ENCODE results near the gene LRG1. TPM values are rescaled to one million over a fixed set of nuclear protein-coding genes. Genes with fewer than 3 reads are reported as not detected.

The LRG1 gene, protein sequence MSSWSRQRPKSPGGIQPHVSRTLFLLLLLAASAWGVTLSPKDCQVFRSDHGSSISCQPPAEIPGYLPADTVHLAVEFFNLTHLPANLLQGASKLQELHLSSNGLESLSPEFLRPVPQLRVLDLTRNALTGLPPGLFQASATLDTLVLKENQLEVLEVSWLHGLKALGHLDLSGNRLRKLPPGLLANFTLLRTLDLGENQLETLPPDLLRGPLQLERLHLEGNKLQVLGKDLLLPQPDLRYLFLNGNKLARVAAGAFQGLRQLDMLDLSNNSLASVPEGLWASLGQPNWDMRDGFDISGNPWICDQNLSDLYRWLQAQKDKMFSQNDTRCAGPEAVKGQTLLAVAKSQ
- 4.7 TPM for total RNA-seq

DNA sequence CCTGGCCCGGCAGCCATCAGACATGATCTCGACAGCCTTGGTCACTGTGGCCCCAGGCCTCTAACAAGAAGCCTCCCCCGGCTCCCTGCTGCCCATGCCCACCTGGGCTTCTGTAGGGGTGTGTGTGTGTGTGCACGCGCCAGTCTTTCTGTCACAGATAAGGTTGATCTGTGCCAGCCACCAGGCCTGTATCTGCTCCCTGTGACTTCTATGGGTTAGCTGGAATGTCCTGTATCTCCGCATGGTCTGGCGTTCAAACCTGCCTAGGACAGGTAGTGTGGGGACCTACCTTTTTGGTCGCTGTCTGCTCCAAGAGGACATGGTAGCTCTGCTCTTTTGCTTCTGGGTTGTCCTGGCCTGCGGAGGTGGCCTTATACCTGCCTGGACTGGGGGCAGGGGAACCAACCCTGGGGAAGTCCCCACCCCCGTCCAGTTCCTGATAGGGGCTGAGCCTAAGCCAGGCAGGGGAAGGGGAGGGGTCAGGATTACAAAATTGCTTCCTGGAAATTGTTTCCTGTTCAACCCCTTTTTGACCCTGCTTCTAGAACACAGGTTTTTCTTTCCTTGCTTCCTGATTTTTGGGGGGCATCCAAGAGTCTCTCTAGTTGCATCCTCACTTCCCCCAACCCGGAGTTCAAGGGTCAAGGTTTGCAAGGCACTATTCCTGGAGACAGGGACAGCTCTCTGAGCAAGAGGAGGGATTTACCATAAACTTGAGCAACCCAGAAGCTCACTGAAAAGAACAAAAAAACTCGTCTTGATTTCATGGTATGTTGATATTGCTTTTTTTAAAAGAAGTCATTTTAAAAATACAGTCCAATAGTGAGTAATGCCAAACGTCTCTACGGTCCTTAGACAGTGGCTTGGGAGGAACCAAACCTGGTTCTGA is at the start of gene LRG1:
Gene LRG1, minus strand, starts transcription at position 344 of the 889 bp plus-strand sequence. Its CDS starts 23 bp downstream, at position 321.
- Histone ChIP-seq H3K9me3 (ENCODE audit: low read depth, low read length) (no peaks in the 10 kb centered on the region), H3K4me3 (ENCODE audit: low read length) (peak within 1 kb of the TSS; percentile 37), H3K4me1 (ENCODE audit: insufficient read depth, low read length) (peaks cover 67% of the 10 kb centered on the region), H3K27me3 (ENCODE audit: insufficient read depth, low read length) (no peaks in the 10 kb centered on the region)

DNA sequence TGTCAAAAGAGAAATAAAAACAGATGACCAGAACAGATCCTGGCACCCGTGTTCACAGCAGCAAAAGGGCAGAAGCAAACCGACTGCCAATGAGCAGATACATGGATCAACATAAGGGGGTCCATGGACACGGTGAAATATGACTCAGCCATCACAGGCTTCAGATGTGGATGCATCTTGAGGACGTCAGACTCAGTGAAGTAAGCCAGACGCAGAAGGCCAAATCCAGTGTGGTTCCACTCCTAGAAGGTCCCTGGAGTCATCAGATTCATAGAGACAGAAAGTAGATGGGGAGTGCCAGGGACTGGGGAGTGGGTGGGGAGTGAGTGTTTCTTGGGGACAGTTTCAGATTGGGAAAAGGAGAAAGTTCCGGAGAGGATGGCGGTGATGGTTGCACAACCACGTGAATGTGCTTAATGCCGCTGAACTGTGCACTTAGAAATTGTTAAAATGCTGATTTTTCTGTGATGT is 48.5 kb upstream of the LRG1 start:
- H3K4me1 ChIP-seq (ENCODE audit: insufficient read depth, low read length), result peaks cover 10% of the 10 kb centered on the region
- H3K4me3 ChIP-seq (ENCODE audit: low read length), result no peak overlapping the region
- peaks cover 29% of the 10 kb centered on the region for H3K27me3 ChIP-seq (ENCODE audit: insufficient read depth, low read length)
- H3K9me3 ChIP-seq (ENCODE audit: low read depth, low read length), result no peaks in the 10 kb centered on the region

DNA sequence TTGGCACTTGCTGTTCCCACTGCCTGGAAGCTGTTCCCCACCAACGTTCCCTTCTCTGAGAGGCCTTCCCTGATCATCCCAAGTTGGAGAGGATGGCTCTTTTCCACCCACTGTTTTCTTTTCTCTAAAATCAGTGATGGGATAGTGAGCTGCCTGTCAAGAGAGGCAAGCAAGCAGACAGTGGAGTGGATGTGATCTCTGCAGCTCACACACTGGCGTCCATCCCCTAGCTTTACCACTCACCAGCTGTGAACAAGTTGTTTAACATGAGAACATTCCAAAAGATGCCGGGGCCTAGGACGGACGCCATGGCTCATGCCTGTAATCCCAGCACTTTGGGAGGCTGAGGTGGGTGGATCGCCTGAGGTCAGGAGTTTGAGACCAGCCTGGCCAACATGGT is 47.7 kb upstream of the LRG1 start:
- Histone ChIP-seq H3K27me3 (ENCODE audit: insufficient read depth, low read length) (peaks cover 35% of the 10 kb centered on the region), H3K4me3 (ENCODE audit: low read length) (no peak overlapping the region), H3K9me3 (ENCODE audit: low read depth, low read length) (no peaks in the 10 kb centered on the region), H3K4me1 (ENCODE audit: insufficient read depth, low read length) (peaks cover 10% of the 10 kb centered on the region)

DNA sequence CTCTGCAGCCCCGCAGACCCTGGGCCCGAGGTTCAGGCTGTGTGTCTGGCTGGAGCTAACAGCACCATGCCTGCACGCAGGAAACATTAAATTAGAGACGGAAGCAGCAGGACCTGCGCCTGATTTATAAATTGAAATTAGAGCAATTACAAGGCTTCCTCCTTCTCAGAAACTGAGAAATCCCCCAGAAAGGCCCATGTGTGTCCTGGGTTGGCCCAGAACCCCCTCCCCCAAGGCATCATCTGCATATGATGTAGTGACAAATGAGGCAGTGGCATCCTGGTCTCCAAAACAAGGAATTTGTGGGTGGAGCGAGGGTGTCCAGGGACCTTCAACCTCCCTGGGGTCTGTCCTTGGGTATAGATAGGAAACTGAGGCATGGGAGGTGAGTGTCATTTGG is 46.9 kb upstream of the LRG1 start:
- peaks cover 10% of the 10 kb centered on the region for H3K4me1 ChIP-seq (ENCODE audit: insufficient read depth, low read length)
- no peaks in the 10 kb centered on the region for H3K9me3 ChIP-seq (ENCODE audit: low read depth, low read length)
- peaks cover 43% of the 10 kb centered on the region for H3K27me3 ChIP-seq (ENCODE audit: insufficient read depth, low read length)
- no peak overlapping the region for H3K4me3 ChIP-seq (ENCODE audit: low read length)

DNA sequence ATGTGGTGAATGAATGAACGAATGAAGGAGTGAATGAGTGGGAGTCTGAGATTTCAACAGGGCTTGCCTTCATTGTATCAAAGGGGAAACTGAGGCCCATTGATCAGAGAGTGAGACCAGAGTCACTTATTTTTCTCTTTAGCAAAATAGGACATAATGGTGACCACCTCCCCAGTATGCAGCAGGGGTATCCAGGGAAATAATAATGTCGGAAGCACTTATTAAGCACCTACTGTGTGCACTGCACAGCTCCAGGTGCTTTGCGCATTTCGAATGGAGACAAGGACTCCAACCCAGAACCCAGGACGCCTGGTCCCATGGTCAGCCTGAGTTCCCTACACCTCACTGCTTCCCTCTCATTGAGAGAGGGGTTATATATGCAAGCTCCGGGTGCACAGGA is 46.4 kb upstream of the LRG1 start:
- Histone ChIP-seq H3K27me3 (ENCODE audit: insufficient read depth, low read length) (peaks cover 43% of the 10 kb centered on the region), H3K4me3 (ENCODE audit: low read length) (no peak overlapping the region), H3K4me1 (ENCODE audit: insufficient read depth, low read length) (peaks cover 10% of the 10 kb centered on the region), H3K9me3 (ENCODE audit: low read depth, low read length) (no peaks in the 10 kb centered on the region)

DNA sequence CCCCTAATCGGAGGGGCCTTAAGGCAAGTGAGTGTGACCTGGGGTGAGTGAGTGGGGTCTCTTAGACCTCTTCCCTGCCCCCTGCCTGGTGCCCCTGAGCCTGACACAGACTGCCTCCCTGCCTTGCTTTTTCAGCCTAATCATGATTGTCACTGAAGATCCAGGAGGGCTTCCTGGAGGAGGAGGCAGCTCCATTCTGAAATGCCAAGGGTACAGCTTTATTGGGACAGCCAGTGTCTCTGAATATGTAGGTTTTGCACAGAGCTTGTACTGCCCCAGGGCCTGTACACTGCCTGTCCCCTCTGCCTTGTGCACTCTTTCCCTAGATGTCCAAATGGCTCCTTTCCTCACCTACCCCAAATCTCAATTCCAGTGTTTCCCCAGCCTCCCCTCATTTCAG is 45.7 kb upstream of the LRG1 start:
- H3K4me3 ChIP-seq (ENCODE audit: low read length), result no peak overlapping the region
- no peaks in the 10 kb centered on the region for H3K9me3 ChIP-seq (ENCODE audit: low read depth, low read length)
- peaks cover 10% of the 10 kb centered on the region for H3K4me1 ChIP-seq (ENCODE audit: insufficient read depth, low read length)
- peaks cover 43% of the 10 kb centered on the region for H3K27me3 ChIP-seq (ENCODE audit: insufficient read depth, low read length)

DNA sequence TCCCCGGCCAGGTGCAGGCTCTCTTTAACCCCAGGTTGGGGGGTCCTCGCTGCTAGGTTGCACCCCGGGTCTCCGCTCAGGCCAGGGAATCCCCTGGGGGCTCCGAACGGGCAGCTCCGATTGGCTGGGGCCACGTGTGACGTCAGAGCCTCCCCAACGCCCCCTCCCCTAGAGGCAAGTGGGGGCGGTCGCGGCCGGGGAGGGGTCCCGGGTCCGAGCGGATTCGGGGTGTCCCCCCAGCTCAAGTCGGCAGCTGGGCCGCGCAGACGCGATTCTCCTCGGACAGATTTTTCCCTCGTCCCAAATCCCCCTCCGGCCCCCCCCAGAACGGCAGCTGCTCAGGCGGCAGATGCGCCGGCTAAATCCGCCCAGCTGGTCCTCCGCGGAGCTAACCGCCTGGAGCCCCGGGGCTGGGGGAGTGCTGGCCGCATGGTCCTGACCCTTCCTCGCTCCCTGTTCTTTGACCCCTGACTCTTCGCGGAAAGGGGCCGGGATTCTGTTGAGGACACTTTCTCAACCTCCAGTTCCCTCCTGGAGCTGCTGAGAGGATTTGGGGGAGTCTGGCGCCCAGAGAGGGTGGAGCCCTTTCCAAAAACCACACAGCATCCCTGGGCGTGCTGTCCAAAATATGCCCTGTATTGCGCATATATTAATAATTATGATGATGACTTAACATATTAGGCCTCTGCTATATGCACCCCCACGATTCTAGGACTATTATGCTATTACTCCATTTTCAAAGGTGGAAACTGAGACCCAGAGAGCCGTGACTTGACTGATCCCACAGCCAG is 45.0 kb upstream of the LRG1 start:
- Histone ChIP-seq H3K4me1 (ENCODE audit: insufficient read depth, low read length) (peaks cover 10% of the 10 kb centered on the region), H3K4me3 (ENCODE audit: low read length) (no peak overlapping the region), H3K27me3 (ENCODE audit: insufficient read depth, low read length) (peaks cover 48% of the 10 kb centered on the region), H3K9me3 (ENCODE audit: low read depth, low read length) (no peaks in the 10 kb centered on the region)

DNA sequence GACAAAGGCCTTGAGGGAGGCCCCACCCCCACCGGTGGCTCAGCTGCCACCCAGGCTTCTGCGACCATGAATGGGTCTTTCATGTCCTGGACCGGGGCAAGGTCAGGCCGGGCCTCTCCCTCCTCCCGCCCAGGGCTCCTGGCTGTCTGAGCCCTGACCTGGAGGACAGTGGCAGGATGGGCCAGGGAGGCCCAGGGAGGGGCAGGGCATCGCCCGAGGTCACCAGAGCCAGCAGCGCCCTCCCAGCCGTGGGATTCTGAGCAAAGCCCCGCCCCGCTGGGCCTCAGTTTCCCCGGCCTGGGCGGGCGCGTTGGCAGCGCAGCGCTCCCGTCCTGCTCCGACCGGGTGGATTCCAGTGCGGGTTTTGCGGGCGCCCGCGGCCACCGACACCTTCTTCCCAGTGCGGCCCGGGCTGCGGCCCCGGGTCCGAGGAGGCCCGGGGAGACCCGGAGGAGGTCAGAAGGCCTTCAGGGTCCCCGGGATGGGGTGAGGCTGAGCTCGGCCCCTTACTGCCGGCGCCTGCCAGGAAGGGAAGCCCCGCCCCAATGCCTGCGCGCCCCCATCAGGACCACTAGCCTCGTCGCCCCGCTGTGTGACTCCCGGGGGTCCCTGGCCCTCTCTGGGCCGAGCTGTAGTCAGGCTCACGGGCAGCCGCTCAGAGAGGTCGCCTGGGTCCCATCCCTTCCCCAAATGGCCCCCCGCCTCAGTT is 44.3 kb upstream of the LRG1 start:
- Histone ChIP-seq H3K4me1 (ENCODE audit: insufficient read depth, low read length) (peaks cover 10% of the 10 kb centered on the region), H3K27me3 (ENCODE audit: insufficient read depth, low read length) (peaks cover 55% of the 10 kb centered on the region), H3K4me3 (ENCODE audit: low read length) (no peak overlapping the region), H3K9me3 (ENCODE audit: low read depth, low read length) (no peaks in the 10 kb centered on the region)

DNA sequence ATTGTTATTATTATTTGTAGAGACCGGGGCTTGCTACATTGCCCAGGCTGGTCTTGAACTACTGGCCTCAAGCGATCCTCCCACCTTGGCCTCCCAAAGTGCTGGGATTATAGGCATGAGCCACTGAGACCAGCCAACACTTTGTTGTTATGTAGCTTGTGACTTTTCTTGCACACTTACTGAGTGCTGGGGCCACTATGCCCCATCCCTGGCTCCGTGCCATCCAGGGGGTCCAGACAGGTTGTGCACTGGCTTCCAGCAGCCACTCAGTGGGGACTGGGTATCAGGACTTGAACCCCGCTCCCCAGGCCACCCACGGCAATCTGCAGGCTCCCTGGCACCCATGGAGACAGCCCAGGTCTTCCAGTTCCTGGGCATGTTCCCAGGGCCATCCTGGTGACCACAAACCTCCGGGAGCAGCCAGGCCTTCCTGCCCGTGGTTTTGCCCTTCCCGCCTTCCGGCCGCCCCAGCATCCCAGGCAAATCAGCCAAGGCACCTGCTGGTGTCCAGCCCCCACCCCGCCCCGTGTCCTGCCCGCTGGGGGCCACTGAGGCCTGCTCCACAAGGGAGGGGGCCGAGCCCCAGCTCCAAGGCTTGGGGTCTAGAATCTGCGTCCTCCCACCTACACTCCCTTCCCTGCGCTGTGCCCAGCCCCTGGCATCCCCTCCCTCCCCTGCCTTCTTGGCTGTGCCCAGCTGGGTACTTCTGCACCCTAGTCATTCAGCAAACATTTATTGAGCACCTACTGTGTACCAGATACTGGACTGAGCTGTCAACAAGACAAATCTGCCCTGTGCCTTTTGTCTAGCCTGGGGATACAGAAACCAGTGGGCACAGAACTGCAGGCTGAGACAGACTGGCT is 43.4 kb upstream of the LRG1 start:
- Histone ChIP-seq H3K27me3 (ENCODE audit: insufficient read depth, low read length) (peaks cover 61% of the 10 kb centered on the region), H3K4me1 (ENCODE audit: insufficient read depth, low read length) (peaks cover 10% of the 10 kb centered on the region), H3K4me3 (ENCODE audit: low read length) (no peak overlapping the region)

DNA sequence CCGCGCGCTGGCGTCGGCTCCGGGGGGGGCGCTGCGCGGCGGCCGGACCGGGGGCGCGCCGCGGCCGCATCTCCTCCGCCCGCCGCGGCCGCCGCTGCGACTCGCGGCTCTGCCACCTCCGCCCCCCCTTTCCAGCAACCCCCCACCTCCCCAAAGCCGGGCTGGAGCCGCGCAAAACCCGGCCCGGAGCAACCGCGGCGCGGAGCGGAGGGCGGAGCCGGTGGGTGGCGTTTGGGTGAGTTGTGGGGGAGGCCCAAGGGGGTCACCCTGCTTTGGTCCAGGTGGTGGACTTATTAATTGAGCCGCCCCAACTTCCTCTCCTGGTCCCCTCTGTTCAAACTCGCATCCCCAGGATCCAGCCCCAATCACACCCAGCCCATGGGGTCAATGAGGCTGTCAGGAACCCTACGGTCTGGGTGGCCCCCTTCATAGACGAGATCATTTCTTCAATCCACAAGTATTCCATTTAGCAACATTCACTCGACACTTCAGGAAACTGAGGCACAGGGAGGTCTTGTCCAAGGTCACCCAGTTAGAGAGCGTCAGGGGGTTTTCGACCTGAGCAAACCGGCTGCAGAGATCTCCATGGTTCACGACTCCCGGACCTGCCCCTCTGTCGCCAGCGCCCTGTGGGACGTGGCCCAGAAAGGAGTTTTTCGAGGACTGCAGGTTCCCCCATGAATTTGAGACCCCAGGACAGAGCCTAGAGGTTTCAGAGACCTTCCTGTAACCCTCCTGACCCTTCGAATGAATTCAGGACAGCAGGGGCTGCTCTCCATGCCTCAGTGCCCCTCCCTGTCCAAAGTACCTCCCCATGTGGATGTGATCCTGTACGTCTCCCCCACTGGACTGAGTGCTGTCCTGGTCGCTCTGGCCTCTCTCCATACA is 42.1 kb upstream of the LRG1 start:
- H3K4me1 ChIP-seq (ENCODE audit: insufficient read depth, low read length), result peaks cover 10% of the 10 kb centered on the region
- no peaks in the 10 kb centered on the region for H3K9me3 ChIP-seq (ENCODE audit: low read depth, low read length)
- H3K27me3 ChIP-seq (ENCODE audit: insufficient read depth, low read length), result peaks cover 61% of the 10 kb centered on the region
- no peak overlapping the region for H3K4me3 ChIP-seq (ENCODE audit: low read length)

More for the DNA sequence above, 43.4 kb upstream of the LRG1 start:
- H3K9me3 ChIP-seq (ENCODE audit: low read depth, low read length), result no peaks in the 10 kb centered on the region

DNA sequence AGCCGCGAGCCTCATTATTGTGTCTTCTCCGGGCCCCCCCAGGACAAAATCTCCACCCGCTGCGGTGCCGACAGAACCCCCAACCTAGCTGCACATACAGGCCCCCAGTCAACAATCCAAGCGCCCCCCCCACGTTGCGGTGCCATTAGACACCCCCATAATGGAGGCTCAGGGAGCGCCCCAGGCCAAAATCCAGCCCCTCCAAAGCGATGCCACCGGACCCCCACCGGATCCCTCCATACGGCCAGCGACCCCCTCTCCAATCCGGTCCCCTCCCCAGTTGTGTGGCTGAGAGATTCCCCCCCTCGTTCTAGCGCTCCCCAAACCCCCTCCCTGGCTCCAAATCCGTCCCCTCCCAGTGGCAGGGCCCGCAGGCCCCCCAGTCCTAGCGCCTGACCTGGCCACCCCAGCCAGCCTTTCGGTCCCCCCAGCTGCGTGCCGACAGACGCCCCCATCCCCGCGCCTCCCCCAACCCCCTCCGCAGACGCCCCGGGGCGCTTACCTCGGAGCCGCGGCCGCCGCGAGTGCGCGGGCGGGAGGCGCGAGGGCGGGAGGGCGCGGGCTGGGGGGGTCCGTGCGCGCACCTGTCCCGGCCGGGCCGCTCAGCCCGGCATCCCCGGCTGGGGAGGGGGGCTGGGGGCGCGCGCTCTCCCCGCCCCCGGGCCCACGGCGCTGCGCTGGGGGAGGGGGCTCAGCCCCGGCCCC is 41.3 kb upstream of the LRG1 start:
- Histone ChIP-seq H3K27me3 (ENCODE audit: insufficient read depth, low read length) (peaks cover 57% of the 10 kb centered on the region), H3K4me1 (ENCODE audit: insufficient read depth, low read length) (peaks cover 10% of the 10 kb centered on the region), H3K4me3 (ENCODE audit: low read length) (no peak overlapping the region), H3K9me3 (ENCODE audit: low read depth, low read length) (no peaks in the 10 kb centered on the region)

DNA sequence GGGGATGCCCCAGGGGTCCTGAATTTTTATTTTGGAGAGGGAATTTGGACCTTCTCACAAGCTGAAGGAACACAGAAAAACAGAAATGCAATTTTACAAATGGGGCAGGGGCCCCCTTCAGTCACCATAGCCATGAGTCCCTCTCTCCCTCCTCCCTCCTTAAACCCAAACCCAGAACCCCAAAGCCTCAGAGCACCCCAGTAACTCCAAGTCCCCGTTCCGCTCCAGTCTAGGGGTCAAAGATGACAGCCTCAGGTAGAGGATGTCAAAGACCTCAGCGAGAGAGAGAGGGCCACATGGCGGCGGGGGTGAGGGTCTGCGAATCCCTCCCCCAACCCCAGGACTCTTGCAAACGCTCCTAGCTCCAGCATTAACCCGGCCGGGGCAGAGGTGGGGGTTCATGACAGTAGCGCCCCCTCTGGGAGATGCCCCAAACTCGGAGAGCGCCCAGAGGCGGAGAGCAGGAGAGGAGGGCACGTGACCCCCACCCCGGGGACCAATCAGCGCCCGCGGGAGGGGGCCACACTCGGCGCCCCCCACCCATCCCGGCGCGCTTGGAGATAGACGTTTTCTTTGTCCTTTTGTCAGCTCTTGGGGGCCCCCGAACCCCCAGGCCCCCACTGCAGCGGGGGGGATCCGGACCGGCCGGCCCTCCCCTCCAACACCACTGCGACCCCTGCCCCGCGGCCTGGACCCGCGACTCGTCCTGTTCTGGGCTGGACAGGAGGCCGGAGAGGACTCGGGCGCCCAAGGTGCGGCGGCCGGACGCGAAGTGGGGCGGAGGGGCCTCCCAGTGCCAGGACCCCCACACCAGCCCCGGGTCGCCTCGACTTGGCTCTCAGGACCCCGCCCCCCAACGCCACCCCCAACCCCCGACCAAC is 40.4 kb upstream of the LRG1 start:
- no peak overlapping the region for H3K4me3 ChIP-seq (ENCODE audit: low read length)
- H3K27me3 ChIP-seq (ENCODE audit: insufficient read depth, low read length), result peaks cover 53% of the 10 kb centered on the region

More for the DNA sequence above, 40.4 kb upstream of the LRG1 start:
- Histone ChIP-seq H3K9me3 (ENCODE audit: low read depth, low read length) (no peaks in the 10 kb centered on the region), H3K4me1 (ENCODE audit: insufficient read depth, low read length) (peaks cover 10% of the 10 kb centered on the region)
